HG03469 (cell line): ENCODE measurements around the gene MYOZ2.

Source experiments
- ATAC-seq: cut with Tn5 transposase; IDR thresholded peaks from one replicate; pipeline ENCODE4 v1.9.1; 2021; ENCODE audit warnings: mild to moderate bottlenecking, moderate library complexity, moderate number of reproducible peaks; ENCODE audit not compliant: unreplicated experiment

Gene MYOZ2

GRCh38 chr4:119135721-119136121 lies at the start of gene MYOZ2:
TSS of gene MYOZ2 (plus strand) at chr4:119135832. CDS start at chr4:119136526, 694 bp downstream.
- no peak for ATAC-seq

- no peak for ATAC-seq
Observed at GRCh38 chr4:119087121-119087520, 48.5 kb upstream of the MYOZ2 start.

DNA sequence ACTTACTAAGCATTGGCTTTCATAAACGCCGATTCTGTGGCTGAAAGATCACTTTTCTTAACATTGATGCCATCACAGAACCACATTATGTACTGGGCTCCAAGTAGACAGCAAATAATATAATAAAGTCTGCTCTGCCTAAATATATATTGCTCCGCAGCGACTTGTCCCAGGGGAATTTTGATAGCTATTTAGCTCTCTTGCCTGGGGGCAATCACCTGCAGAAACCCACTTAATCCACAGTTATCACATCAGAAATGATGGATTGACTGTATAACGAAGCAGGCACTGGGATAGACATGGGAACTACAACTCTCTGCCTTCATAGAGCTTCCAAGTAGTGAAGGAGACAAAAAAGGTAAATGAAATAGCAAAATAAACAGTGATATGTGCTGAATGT lies 48.0 kb upstream of the MYOZ2 start:
- ATAC-seq = no peak

DNA sequence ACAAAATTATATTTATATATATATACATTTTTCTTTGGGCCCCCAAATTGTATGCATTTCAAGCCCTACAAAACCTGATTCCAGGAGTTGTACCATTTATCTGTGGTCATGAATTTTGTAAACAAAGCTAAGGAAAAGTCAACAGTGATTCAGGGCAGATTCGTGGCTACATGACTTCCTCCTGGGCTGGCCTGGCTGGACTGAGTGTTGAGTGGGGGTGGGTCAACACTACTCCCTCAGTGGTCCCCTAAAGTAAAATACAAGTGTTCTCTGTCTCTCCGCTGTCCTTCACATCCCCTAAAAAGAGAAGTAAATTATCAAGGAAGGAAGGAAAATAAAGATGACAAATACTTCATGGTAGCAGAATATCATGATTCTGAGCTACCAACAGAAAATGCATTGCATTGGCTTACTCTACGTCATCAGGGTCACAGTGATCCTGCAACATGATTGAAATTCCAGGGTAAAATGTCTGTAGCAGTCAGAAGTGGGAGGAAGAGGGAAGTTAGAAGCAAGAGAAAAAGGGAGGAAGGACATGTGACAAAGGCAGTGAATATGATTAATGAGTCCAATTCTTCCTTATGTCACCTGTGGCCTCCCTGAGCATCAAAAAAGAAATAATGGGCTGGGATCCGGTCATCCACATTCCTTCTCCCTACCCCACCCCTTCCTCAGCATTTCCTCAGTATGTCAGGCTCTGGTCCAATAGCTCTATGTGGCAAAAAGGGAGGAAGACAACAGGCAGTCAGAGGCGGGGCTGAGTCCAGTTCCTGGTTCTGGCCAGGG lies 42.4 kb upstream of the MYOZ2 start:
- ATAC-seq = no peak

DNA sequence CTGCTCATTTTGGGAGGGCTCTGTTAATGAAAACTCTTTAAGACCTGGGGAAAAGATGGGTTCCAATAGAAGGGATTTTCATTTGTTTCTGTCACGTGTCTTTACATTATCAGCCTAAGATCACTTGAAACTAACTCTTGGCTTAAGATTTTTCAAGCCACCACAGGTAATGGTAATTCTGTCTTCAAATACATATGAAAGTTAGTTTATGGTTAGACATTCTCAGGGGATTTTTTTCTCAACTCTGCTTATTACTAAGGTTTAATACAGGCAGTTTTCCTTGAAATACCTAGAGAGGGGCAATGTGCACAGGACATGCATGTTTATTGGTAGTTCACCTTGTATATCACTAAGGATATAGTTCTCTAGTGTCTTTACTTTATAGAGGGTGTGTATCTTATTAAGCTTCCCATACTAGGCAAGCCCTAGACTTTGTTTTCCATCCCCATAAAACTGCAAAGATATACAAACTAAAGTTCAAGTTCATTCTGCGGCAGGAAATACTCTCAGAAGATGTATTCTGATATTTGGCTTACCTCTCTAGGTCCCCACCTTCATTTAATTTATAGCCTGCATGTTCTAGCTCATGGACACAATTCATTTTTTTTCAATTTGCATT lies 38.2 kb upstream of the MYOZ2 start:
- no peak for ATAC-seq

DNA sequence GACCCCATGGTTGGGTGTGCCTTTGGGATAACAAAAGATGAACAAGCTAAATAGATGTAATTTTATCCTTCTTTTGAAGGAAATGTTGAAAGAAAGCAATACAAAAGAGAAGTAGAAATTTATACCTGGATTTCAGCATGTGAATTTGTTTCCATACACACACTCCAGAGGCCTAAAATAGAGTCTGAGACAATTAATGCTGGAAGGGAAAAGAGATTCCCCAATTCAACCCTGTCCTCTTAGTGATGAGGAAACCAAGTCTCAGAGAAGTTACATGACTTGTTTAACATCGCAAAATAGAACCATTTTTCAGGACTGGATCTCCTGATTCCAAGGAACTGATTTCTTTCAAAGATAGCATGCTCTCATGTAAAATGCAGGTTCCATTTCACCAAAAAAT lies 37.3 kb upstream of the MYOZ2 start:
- no peak for ATAC-seq

GRCh38 chr4:119099227-119099810 lies 36.3 kb upstream of the MYOZ2 start:
- ATAC-seq = no peak

GRCh38 chr4:119100655-119101054 lies 35.0 kb upstream of the MYOZ2 start:
- no peak for ATAC-seq

DNA sequence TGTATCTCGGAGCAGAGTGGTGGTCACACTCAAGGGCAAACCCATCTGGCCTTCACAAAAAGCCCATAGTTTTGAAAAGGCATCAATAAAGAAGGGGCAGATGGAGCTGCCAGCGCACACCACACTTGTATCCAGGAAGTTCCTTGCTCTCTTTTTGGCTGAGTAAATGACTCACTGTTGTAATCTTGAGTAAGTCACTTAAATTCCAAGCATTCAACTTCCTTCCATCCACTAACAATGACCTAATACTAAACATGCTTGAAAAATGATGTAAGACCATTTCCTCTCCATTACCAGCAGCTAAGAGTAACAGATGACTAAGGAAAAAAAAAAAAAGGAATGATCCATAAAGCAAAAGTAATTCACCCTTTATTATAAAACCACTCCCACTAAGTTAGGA lies 32.4 kb upstream of the MYOZ2 start:
- no peak for ATAC-seq

DNA sequence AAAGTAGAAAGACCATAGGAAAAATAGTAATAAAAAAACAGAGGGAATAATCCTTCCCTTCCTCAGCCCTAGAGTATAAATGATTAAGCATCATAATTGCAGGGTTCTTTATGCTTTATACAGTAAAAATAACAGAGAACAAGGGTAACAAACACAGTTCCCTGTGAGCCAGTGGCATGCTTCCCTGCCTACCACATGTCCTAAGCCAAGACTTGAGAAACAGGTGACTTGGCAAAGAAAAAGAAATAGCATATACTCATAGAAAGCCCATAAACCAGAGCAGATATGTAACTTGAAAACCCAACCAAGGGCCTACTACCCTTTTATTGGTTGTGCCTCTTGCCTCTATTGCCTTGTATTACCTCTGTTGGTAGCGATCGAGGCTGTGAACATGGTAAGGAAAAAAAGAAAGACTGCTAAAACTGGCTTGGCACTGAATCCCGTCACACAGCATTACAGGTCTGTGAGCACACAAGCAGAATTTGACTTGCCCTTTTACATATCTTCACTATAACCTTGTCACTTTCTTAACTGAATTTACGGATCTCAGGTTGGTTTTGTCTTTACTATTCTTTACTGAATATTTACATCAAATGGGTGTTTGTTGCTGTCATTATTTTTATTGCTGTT lies 30.9 kb upstream of the MYOZ2 start:
- no peak for ATAC-seq

DNA sequence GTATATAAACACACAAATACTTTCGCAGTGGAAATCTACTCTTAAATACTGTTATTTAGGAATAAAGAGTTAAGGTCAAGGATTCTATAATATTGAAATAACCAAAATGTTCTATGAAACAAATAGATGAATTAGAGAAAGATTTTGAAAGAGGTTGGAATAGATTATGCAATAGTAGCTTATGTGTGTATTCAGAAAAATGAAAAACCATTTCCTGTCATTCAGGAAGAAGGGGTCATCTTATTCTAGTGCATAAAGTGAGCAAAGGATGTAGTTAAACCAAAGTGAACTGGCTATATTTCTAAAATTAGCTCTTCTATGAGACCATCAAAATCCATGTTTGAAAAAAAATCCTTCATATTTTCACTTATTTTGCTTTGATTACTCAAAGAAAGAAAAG lies 30.0 kb upstream of the MYOZ2 start:
- ATAC-seq = no peak

GRCh38 chr4:119106036-119107000 lies 29.3 kb upstream of the MYOZ2 start:
- no peak for ATAC-seq

DNA sequence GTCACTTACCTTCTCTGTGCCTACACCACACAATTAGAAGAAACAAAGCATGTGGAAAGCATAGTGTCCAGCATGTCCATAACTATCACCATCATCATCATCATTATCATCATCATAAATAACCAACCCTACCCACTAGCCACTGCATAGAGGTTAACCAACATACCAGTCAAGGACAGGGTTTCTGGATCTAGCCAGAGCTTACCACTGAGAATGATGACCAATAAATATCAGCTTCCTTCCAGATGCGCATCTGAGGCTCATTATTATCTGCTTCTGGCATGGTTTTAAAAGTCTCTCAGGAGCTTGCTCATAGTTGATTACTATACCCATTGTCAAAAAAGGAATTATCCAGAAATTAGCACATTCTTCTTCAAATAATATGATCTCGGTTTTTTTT lies 25.5 kb upstream of the MYOZ2 start:
- ATAC-seq = no peak

DNA sequence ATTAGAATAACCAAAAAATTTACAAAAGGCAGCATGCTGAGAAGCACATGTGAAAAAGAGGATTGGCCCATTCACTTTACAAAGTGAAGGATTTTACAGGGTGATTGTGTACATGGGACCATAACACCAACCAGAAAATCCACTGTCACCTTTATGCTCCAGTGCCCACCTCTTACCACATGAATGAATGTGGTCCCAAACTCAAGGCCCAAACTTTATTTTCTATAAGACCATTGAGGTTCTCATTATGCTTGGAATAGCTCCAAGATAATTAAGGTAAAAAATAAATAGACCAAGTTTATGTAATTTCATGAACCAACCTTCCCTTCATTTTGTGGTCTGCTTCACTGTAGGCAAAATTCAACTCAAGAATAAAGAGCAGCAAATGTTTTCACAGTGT lies 24.3 kb upstream of the MYOZ2 start:
- no peak for ATAC-seq

GRCh38 chr4:119113033-119113655 lies 22.5 kb upstream of the MYOZ2 start:
- no peak for ATAC-seq

DNA sequence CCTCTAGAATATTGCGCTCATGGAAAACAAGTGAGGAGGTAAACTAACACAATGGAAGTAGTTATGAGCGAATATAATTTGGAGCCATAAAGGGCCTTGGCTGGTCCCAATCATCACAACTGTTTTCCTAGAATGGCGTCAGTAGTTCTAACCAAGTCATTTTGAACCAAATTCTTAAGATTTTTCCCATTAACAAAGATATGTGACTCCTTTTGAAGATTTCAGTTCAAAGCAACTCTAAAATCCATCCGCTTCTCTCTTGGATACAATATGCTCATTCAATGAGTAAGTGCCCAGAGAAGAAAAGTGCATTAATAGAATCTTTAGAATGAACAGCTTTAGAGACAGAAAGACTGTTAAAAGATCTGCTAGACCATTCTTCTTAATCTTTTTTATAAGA lies 19.6 kb upstream of the MYOZ2 start:
- no peak for ATAC-seq

GRCh38 chr4:119116925-119117900 lies 18.4 kb upstream of the MYOZ2 start:
- ATAC-seq = no peak

GRCh38 chr4:119118397-119118796 lies 17.2 kb upstream of the MYOZ2 start:
- no peak for ATAC-seq

DNA sequence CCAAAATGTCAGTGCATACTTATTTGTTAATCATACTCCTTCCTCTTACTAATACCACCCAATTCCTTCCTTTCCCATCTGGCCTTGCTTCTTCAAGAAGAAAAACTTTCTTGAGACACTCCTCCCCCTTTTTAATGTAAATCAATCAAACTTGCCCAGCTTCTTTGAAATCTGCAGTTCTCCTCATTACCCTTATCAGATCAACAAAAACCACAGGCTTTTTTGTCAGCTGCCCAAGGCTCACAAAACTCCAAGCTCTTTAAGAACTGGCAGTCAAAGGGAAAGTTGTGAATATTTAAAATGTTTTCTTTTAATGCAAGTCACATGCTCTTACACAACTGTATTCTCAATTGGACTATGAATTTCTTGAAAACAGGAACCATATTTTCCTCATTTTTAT lies 11.3 kb upstream of the MYOZ2 start:
- no peak for ATAC-seq
